GM12801 (cell line): ENCODE measurements around the gene RIN3.

Experiments used
- CTCF ChIP-seq: IDR thresholded peaks from one replicate; pipeline ENCODE4 v1.5.1; 2011; ENCODE audit warnings: control low read depth; ENCODE audit not compliant: insufficient read length; ENCODE audit errors: extremely low read depth

The RIN3 gene

GRCh38 chr14:92603309-92604242 lies 90.0 kb downstream of the RIN3 start:
- no peak for TF ChIP-seq CTCF

GRCh38 chr14:92605274-92605940 lies 91.8 kb downstream of the RIN3 start:
- no peak for TF ChIP-seq CTCF

DNA sequence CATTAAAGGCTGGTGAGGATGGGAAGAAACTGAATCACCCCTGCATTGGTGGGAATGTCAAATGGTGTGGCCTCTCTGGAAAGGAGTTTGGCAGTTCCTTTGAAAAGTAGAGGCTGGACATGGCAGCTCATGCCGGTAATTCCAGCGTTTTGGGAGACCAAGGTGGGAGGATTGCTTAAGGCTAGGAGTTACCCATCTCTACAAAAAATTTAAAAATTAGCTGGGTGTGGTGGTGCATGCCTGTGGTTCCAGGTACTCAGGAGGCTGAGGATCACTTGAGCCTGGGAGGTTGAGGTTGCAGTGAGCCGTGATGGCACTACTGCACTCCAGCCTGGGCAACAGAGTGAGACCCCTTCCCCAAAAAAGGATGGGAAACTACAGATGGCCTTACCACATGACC lies 93.7 kb downstream of the RIN3 start:
- TF ChIP-seq CTCF: no peak

- no peak for TF ChIP-seq CTCF
These were observed 94.3 kb downstream of the RIN3 start for GRCh38 chr14:92607702-92608429.

- no peak for TF ChIP-seq CTCF
These were observed 96.4 kb downstream of the RIN3 start for GRCh38 chr14:92609955-92610354.

DNA sequence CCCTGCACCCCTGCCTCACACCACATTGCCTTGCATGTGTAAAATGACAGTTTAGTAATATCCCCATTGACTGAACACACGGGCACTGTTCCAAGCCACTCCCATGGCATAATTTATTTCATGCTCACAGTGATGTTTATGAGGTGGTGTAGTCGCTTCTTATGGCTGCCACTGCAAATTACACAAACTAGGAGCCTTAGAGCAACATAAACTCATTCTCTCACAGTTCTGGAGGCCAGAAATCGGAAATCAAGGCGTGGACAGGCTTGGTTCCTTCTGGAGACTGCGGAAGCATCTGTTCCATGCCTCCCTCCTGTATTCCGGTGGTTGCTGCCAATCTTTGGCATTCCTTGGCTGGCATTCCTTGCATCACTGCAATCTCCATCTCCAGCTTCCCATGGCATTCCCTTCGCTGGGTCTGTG lies 97.3 kb downstream of the RIN3 start:
- no peak for TF ChIP-seq CTCF
